Trophoblast cell (in vitro differentiated cells and primary cell): ENCODE results near the gene TPBGL.

Source experiments
- DNase-seq, 2 donors: peaks; one replicate each; pipeline ENCODE4 v3.0.0-alpha.2; 2016
- H2AFZ ChIP-seq: 2 replicates; pipeline ENCODE4 v1.6.1; 2013; ENCODE audit warnings: low read length, moderate library complexity, mild to moderate bottlenecking; ENCODE audit not compliant: insufficient read depth, poor library complexity
- H2AK5ac ChIP-seq: 2 replicates; pipeline ENCODE4 v1.6.1; 2013; ENCODE audit warnings: mild to moderate bottlenecking, low read length
- H2BK120ac ChIP-seq: 2 replicates; pipeline ENCODE4 v1.6.1; 2013; ENCODE audit warnings: low read length, mild to moderate bottlenecking, moderate library complexity; ENCODE audit not compliant: insufficient read depth, poor library complexity
- H2BK12ac ChIP-seq: 2 replicates; pipeline ENCODE4 v1.6.1; 2013; ENCODE audit warnings: mild to moderate bottlenecking, low read length, moderate library complexity
- H2BK5ac ChIP-seq: 2 replicates; pipeline ENCODE4 v1.6.1; 2013; ENCODE audit warnings: low read length, low read depth, moderate library complexity, mild to moderate bottlenecking; ENCODE audit not compliant: poor library complexity
- H3K14ac ChIP-seq: 2 replicates; pipeline ENCODE4 v1.6.1; 2013; ENCODE audit warnings: mild to moderate bottlenecking, low read length
- H3K18ac ChIP-seq: 2 replicates; pipeline ENCODE4 v1.6.1; 2013; ENCODE audit warnings: mild to moderate bottlenecking, low read length
- H3K23ac ChIP-seq: 2 replicates; pipeline ENCODE4 v1.6.1; 2013; ENCODE audit warnings: low read length
- H3K27ac ChIP-seq: 2 replicates; pipeline ENCODE4 v1.5.1; 2013; ENCODE audit warnings: low read depth, mild to moderate bottlenecking, inconsistent platforms, low read length, moderate library complexity
- H3K27me3 ChIP-seq: 2 replicates; pipeline ENCODE4 v1.6.1; 2013; ENCODE audit warnings: inconsistent platforms, mild to moderate bottlenecking, low read length, moderate library complexity; ENCODE audit not compliant: insufficient read depth
- H3K36me3 ChIP-seq, 2 experiments: 1 replicate in 1 of 2; 2 replicates in 1 of 2; pipeline ENCODE4 v1.6.1; 2013; ENCODE audit warnings: low read length in 2 of 2, mild to moderate bottlenecking in 2 of 2, moderate library complexity in 1 of 2; ENCODE audit not compliant: insufficient read depth in 2 of 2, control insufficient read depth in 1 of 2
- H3K4ac ChIP-seq: 2 replicates; pipeline ENCODE4 v1.6.1; 2013; ENCODE audit warnings: low read depth, mild to moderate bottlenecking, low read length, moderate library complexity
- H3K4me1 ChIP-seq, 2 experiments: 1 replicate in 1 of 2; 2 replicates in 1 of 2; pipeline ENCODE4 v1.6.1; 2013; ENCODE audit warnings: low read length in 2 of 2, mild to moderate bottlenecking in 2 of 2, moderate library complexity in 1 of 2; ENCODE audit not compliant: insufficient read depth in 2 of 2, control insufficient read depth in 1 of 2
- H3K4me2 ChIP-seq: 2 replicates; pipeline ENCODE4 v1.6.1; 2013; ENCODE audit warnings: inconsistent platforms, mild to moderate bottlenecking, low read length, moderate library complexity
- H3K4me3 ChIP-seq: 2 replicates; pipeline ENCODE4 v1.5.1; 2013; ENCODE audit warnings: mild to moderate bottlenecking, low read depth, low read length, inconsistent platforms
- H3K79me1 ChIP-seq: one replicate; pipeline ENCODE4 v1.6.1; 2013; ENCODE audit warnings: low read length
- H3K79me2 ChIP-seq: 2 replicates; pipeline ENCODE4 v1.6.1; 2013; ENCODE audit warnings: low read length, mild to moderate bottlenecking; ENCODE audit not compliant: control insufficient read depth, insufficient read depth, poor library complexity
- H3K9ac ChIP-seq: 2 replicates; pipeline ENCODE4 v1.6.1; 2013; ENCODE audit warnings: mild to moderate bottlenecking, low read length
- H3K9me3 ChIP-seq: 2 replicates; pipeline ENCODE4 v1.6.1; 2013; ENCODE audit warnings: low read depth, mild to moderate bottlenecking, control low read depth, inconsistent platforms, low read length; ENCODE audit not compliant: insufficient read depth
- H4K12ac ChIP-seq: 2 replicates; pipeline ENCODE4 v1.6.1; 2013; ENCODE audit warnings: low read depth, mild to moderate bottlenecking, low read length, moderate library complexity
- H4K8ac ChIP-seq: 2 replicates; pipeline ENCODE4 v1.6.1; 2013; ENCODE audit warnings: low read depth, mild to moderate bottlenecking, low read length, moderate library complexity
- H4K91ac ChIP-seq: one replicate; pipeline ENCODE4 v1.6.1; 2013; ENCODE audit warnings: low read depth, mild to moderate bottlenecking, low read length, moderate library complexity
- WGBS: extraction: QIAGEN DNeasy Blood & Tissue Kit; methylation state at CpG from one replicate; pipeline ENCODE4 v1.1.7; 2013; ENCODE audit warnings: missing lambda C conversion rate; ENCODE audit not compliant: insufficient read length, insufficient coverage; ENCODE audit errors: extremely low coverage; 5-methylcytosine and 5-hydroxymethylcytosine counted together

TPBGL gene

DNA sequence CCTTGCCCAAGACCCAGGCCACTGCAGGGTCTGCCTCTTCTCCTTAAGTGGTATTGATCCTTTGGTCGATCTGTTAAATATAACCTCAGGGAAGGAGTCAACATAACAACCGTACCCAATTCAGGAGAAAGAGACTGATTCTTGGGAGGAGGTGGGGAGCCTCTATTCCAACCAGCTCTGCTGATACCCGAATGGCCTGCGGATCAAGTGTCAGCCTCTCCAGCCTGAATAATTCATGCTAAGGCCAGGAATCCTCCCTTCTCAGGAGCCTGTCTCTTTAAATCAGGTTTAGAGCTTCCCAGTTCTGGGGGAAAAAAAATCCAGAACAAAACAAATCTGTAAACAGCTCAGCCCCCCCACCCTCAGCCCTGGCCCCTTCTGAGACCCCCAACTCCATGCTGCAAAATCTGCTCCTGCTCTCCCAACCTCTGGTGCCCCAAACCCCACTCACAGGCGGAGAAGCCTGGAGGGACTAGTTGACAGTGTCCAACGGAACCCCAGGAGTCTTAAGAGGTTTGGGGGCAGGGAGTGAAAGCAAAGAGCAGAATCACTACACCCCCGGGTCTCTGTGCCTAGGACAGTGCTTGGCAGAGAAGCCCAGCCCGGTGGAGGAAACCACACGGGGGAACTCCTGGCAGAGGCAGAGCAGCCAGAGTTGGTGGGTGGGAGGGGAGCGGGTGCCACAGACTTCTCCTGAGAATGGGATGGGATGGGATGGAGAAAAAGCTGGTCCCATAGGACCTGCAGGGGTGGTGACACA lies 863 bp upstream of the TPBGL start:
- Histone ChIP-seq H2AK5ac (no peak overlapping the region), H3K4me3 (no peak overlapping the region), H3K14ac (no peak overlapping the region), H3K4me1 (peaks cover 5 to 9% of the 10 kb centered on the region in 2 experiments), H2BK120ac (no peak overlapping the region), H3K27ac (no peak overlapping the region), H3K18ac (no peak overlapping the region), H3K79me1 (no peaks in the 10 kb centered on the region), H2BK5ac (no peak overlapping the region), H2AFZ (no peak overlapping the region), H4K12ac (no peak overlapping the region), H3K9ac (no peak overlapping the region), H3K36me3 (no peaks in the 10 kb centered on the region), H3K79me2 (no peaks in the 10 kb centered on the region), H3K23ac (no peak overlapping the region), H4K8ac (no peak overlapping the region), H4K91ac (no peak overlapping the region), H3K27me3 (peaks cover 37% of the 10 kb centered on the region), H3K4ac (no peak overlapping the region), H3K9me3 (peaks cover 11% of the 10 kb centered on the region), H3K4me2 (no peak overlapping the region), H2BK12ac (no peak overlapping the region)
- WGBS: no CpG with 5 or more reads among the region's 10 CpGs
- DNase-seq: no peak

DNA sequence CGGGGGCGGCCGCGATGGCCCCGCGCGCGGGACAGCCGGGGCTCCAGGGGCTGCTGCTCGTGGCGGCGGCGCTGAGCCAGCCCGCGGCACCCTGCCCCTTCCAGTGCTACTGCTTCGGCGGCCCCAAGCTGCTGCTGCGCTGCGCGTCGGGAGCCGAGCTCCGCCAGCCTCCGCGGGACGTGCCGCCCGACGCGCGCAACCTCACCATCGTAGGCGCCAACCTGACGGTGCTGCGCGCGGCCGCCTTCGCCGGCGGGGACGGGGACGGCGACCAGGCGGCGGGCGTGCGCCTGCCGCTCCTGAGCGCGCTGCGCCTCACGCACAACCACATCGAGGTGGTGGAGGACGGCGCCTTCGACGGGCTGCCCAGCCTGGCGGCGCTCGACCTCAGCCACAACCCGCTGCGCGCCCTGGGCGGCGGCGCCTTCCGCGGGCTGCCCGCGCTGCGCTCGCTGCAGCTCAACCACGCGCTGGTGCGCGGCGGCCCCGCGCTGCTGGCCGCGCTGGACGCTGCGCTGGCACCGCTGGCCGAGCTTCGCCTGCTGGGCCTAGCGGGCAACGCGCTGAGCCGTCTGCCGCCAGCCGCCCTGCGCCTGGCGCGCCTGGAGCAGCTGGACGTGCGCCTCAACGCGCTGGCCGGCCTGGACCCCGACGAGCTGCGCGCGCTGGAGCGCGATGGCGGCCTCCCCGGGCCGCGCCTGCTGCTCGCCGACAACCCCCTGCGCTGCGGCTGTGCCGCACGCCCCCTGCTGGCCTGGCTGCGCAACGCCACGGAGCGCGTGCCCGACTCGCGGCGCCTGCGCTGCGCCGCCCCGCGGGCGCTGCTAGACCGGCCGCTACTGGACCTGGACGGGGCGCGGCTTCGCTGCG lies 697 bp downstream of the TPBGL start:
- Histone ChIP-seq H2BK120ac (no peak overlapping the region), H2BK12ac (no peak overlapping the region), H3K4ac (no peak overlapping the region), H3K9me3 (peaks cover 11% of the 10 kb centered on the region), H4K91ac (no peak overlapping the region), H3K4me2 (peak overlapping the region; percentile 97), H2AFZ (peak overlapping the region; percentile 63), H3K27me3 (peaks cover 37% of the 10 kb centered on the region), H3K79me2 (no peaks in the 10 kb centered on the region), H2AK5ac (no peak overlapping the region), H3K14ac (no peak overlapping the region), H3K18ac (no peak overlapping the region), H3K4me3 (peak overlapping the region; percentile 74), H4K12ac (no peak overlapping the region), H3K4me1 (peaks cover 5 to 9% of the 10 kb centered on the region in 2 experiments), H3K9ac (no peak overlapping the region), H3K36me3 (no peaks in the 10 kb centered on the region), H3K27ac (no peak overlapping the region), H3K79me1 (no peaks in the 10 kb centered on the region), H3K23ac (no peak overlapping the region), H4K8ac (no peak overlapping the region), H2BK5ac (no peak overlapping the region)
- WGBS: no CpG with 5 or more reads among the region's 140 CpGs
- DNase-seq: peak; percentile 85 to 97

DNA sequence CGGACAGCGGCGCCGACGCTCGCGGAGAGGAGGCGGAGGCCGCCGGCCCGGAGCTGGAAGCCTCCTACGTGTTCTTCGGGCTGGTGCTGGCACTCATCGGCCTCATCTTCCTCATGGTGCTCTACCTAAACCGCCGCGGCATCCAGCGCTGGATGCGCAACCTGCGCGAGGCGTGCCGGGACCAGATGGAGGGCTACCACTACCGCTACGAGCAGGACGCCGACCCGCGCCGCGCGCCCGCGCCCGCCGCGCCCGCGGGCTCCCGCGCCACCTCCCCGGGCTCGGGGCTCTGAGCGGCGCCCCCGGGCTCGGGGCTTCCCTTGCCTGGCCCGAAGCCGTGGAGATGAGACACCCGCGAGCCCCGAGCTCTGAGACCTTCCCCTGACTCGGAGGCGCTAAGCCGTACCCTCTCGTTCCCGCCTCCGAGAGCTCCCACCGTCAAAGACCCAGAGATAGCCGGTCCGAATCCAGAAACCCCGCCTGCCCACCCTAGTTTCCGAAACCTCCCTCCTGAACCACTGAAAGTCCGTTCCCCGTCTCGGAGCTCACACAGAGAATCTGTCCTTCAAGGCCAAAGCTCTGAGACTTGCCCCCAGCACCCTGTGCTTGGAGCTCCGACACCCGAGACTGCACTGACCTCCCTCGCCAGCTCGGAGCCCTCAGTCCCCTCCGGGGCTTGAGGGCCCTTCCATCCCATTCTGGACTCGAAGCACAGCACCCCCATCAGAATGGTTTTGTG lies 1.5 kb downstream of the TPBGL start:
- Histone ChIP-seq H2AK5ac (no peak overlapping the region), H4K12ac (no peak overlapping the region), H3K4me3 (peak overlapping the region; percentile 69), H3K36me3 (no peaks in the 10 kb centered on the region), H3K27ac (no peak overlapping the region), H2BK5ac (no peak overlapping the region), H3K79me1 (no peaks in the 10 kb centered on the region), H3K18ac (no peak overlapping the region), H3K27me3 (peaks cover 37% of the 10 kb centered on the region), H3K9ac (no peak overlapping the region), H3K79me2 (no peaks in the 10 kb centered on the region), H3K4ac (no peak overlapping the region), H3K4me2 (peak overlapping the region; percentile 97), H4K91ac (no peak overlapping the region), H3K14ac (no peak overlapping the region), H2AFZ (peak overlapping the region; percentile 63), H3K4me1 (peaks cover 5 to 9% of the 10 kb centered on the region in 2 experiments), H4K8ac (peak overlapping the region; percentile 44), H3K23ac (peak overlapping the region; percentile 18), H2BK12ac (no peak overlapping the region), H3K9me3 (peaks cover 11% of the 10 kb centered on the region), H2BK120ac (no peak overlapping the region)
- no CpG with 5 or more reads among the region's 72 CpGs for WGBS
- DNase-seq: no peak
